ENCODE results near the gene BOK. TPM values are rescaled to one million over a fixed set of nuclear protein-coding genes. Genes with fewer than 3 reads are reported as not detected.
"Not testable (repeated sequence)": the region's sequence is repeated elsewhere in the genome, so short reads cannot be mapped to it uniquely, and the experiment has no call there.

Gene BOK
- total and polyA plus RNA-seq, 4 donors, result 11.3 to 82.1 (median 44.0) TPM

DNA sequence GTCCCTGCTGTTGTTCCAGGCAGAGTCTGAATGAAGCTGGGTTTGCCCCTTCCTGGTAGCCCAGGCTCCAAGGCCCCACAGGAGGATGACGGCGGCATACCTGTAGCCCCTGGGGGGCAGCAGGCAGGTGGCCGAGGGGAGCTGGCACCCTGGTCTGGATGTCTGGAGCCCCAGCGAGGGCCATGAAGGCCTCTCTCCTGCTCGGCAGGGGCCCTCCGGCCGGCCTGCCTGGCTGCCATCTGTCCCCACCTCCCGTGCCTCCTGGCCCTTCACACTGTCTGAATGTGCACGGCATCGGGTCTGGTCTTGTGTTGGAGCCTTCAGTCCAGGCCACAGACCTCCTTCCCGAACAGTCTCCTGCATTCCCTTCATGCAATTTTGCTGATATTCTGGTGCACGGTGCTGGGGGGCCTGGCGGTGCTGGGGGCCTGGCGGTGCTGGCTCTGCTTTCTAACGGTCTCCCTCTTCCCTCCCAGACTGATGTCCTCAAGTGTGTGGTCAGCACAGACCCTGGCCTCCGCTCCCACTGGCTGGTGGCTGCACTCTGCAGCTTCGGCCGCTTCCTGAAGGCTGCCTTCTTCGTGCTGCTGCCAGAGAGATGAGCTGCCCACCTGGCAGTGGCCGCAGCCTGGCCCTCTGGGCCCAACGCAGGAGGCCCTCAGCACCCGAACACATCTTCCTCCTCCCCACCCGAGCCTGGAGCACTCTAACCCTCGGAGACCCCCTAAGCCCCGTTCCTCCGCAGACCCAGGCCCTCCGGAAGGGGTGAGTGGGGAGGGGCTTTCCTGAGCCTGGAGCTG, 13.5 kb downstream of the BOK start:
- TF ChIP-seq YY1 (IDR thresholded peaks at IDR 0.05), result no peak
- no peak for TF ChIP-seq REST (IDR thresholded peaks at IDR 0.05)
- TF ChIP-seq CTCF (IDR thresholded peaks at IDR 0.05; ENCODE audit: low read depth, low read length, missing input control), result no peak
- TF ChIP-seq GABPA (IDR thresholded peaks at IDR 0.05 in 1 of 2, conservative IDR thresholded peaks at IDR 0.05 in 1 of 2), result no peak
- no peak for TF ChIP-seq SP1 (IDR thresholded peaks at IDR 0.05)
- TF ChIP-seq HNF4A (conservative IDR thresholded peaks at IDR 0.05), result no peak
- no peak for TF ChIP-seq ZBTB33 (IDR thresholded peaks at IDR 0.05)
- TF ChIP-seq FOXA2 (IDR thresholded peaks at IDR 0.05), result no peak
- TF ChIP-seq RXRA (IDR thresholded peaks at IDR 0.05), result no peak
- H3K9ac ChIP-seq (ENCODE audit: low read depth in 1 of 2, low read length in 2 of 2), result no peak overlapping the region
- no peak overlapping the region for H3K27ac ChIP-seq (ENCODE audit: low read depth in 1 of 2, low read length in 2 of 2)
- H3K9me3 ChIP-seq (ENCODE audit: control insufficient read depth in 4 of 4, low read length in 3 of 4), result no peaks in the 10 kb centered on the region
- H3K27me3 ChIP-seq (ENCODE audit: control insufficient read depth in 4 of 4, insufficient read depth in 4 of 4, low read length in 3 of 4), result no peaks in the 10 kb centered on the region
- DNase-seq (ENCODE audit: low spot score), result no peak
- WGBS, result 94% methylated on average over 27 of the region's 27 CpGs
- no peaks in the 10 kb centered on the region for H3K4me1 ChIP-seq (ENCODE audit: control insufficient read depth in 4 of 4, insufficient read depth in 4 of 4, low read length in 3 of 4)
- no peak overlapping the region for H3K4me3 ChIP-seq (ENCODE audit: low read depth in 1 of 3, low read length in 3 of 3)
- H3K36me3 ChIP-seq (ENCODE audit: control insufficient read depth in 4 of 4, insufficient read depth in 3 of 4, low read depth in 1 of 4, low read length in 3 of 4), result peaks cover 10 to 27% (median 15%) of the 10 kb centered on the region in 4 donors

DNA sequence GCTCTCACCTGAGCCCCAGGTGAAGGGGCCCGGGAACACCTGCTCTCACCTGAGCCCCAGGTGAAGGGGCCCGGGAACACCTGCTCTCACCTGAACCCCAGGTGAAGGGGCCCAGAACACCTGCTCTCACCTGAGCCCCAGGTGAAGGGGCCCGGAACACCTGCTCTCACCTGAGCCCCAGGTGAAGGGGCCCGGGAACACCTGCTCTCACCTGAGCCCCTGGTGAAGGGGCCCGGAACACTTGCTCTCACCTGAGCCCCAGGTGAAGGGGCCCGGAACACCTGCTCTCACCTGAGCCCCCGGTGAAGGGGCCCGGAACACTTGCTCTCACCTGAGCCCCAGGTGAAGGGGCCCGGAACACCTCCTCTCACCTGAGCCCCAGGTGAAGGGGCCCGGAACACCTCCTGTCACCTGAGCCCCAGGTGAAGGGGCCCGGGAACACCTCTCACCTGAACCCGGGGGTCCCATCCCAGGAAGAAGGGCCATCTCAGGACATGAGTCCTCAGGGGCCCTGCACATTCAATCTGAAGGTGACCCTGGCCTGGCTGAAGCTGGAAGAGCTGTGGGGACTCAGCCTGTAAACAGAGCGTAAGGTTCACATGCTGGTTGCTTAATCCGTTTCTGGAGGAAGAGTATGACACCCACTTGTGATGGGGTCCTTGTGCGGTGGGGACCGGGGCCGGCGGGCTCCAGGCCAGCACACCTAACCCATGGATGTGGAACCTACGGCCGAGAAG, 14.5 kb downstream of the BOK start:
- H3K9me3 ChIP-seq (ENCODE audit: control insufficient read depth in 4 of 4, low read length in 3 of 4); H3K4me3 ChIP-seq (ENCODE audit: low read depth in 1 of 3, low read length in 3 of 3); H3K9ac ChIP-seq (ENCODE audit: low read depth in 1 of 2, low read length in 2 of 2); H3K4me1 ChIP-seq (ENCODE audit: control insufficient read depth in 4 of 4, insufficient read depth in 4 of 4, low read length in 3 of 4); DNase-seq (ENCODE audit: low spot score); H3K27ac ChIP-seq (ENCODE audit: low read depth in 1 of 2, low read length in 2 of 2); H3K27me3 ChIP-seq (ENCODE audit: control insufficient read depth in 4 of 4, insufficient read depth in 4 of 4, low read length in 3 of 4): not testable (repeated sequence)
- peaks cover 8 to 25% (median 15%) of the 10 kb centered on the region in 4 donors for H3K36me3 ChIP-seq (ENCODE audit: control insufficient read depth in 4 of 4, insufficient read depth in 3 of 4, low read depth in 1 of 4, low read length in 3 of 4)
- 96% methylated on average over 20 of the region's 20 CpGs for WGBS

Measured in liver (tissue), 9 donors.